Panc1 (cell line): ENCODE results near the gene SLC9A6.

Experiments
- CTCF ChIP-seq: fragments of 450-650 bp; IDR thresholded peaks from 2 replicates; pipeline ENCODE4 v1.5.1; 2017; ENCODE audit warnings: mild to moderate bottlenecking
- POLR2AphosphoS5 ChIP-seq: IDR thresholded peaks from 2 replicates; pipeline ENCODE4 v1.6.1; 2012; ENCODE audit warnings: mild to moderate bottlenecking, low read depth, low read length, moderate library complexity
- REST ChIP-seq, 2 experiments: IDR thresholded peaks; 2 replicates each; pipeline ENCODE4 v1.6.1; 2011 to 2012; ENCODE audit warnings: low read depth in 2 of 2, control low read depth in 1 of 2, low read length in 1 of 2, mild to moderate bottlenecking in 1 of 2, moderate library complexity in 1 of 2; ENCODE audit not compliant: insufficient read depth in 1 of 2
- SIN3A ChIP-seq: IDR thresholded peaks from 2 replicates; pipeline ENCODE4 v1.6.1; 2012; ENCODE audit warnings: low read depth, mild to moderate bottlenecking, low read length, moderate library complexity, borderline replicate concordance; ENCODE audit not compliant: insufficient read depth

GRCh38 chrX:136025091-136025490 is 39.9 kb downstream of the SLC9A6 start:
- TF ChIP-seq CTCF (no peak), POLR2AphosphoS5 (no peak), SIN3A (no peak), REST (IDR thresholded peaks at IDR 0.05; ENCODE audit: insufficient read depth in 1 of 2, low read depth in 2 of 2, low read length in 1 of 2) (no peak)
